Karpas-422 (cell line): ENCODE measurements around the gene NEO1. TPM values are rescaled to one million over a fixed set of nuclear protein-coding genes. Genes with fewer than 3 reads are reported as not detected.
A peak's percentile ranks its signal among the peaks of the same experiment; 100 is the strongest.

Source experiments
- DNase-seq: peaks from one replicate; pipeline ENCODE4 v3.0.0-alpha.2; 2015
- H2AFZ ChIP-seq: fragments of 200-600 bp; sonication (generic); 2 replicates; pipeline ENCODE4 v1.6.1; 2014; ENCODE audit warnings: antibody characterized with exemption, low read length, mixed read lengths
- H3K27ac ChIP-seq: fragments of 200-600 bp; sonication (generic); 2 replicates; pipeline ENCODE4 v1.5.1; 2014; ENCODE audit warnings: mild to moderate bottlenecking, low read length, moderate library complexity
- H3K27me3 ChIP-seq: fragments of 200-600 bp; sonication (generic); 2 replicates; pipeline ENCODE4 v1.6.1; 2014; ENCODE audit warnings: low read length, mixed read lengths
- H3K36me3 ChIP-seq: fragments of 200-600 bp; sonication (generic); 2 replicates; pipeline ENCODE4 v1.6.1; 2014; ENCODE audit warnings: low read length, mixed read lengths; ENCODE audit not compliant: insufficient read depth
- H3K4me1 ChIP-seq: fragments of 200-600 bp; sonication (generic); 2 replicates; pipeline ENCODE4 v1.6.1; 2014; ENCODE audit warnings: mild to moderate bottlenecking, low read length, mixed read lengths
- H3K4me2 ChIP-seq: fragments of 200-600 bp; sonication (generic); 2 replicates; pipeline ENCODE4 v1.6.1; 2014; ENCODE audit warnings: low read length, low read depth, mild to moderate bottlenecking; ENCODE audit not compliant: poor library complexity, severe bottlenecking
- H3K4me3 ChIP-seq: fragments of 200-600 bp; sonication (generic); 2 replicates; pipeline ENCODE4 v1.5.1; 2014; ENCODE audit warnings: mild to moderate bottlenecking, antibody characterized with exemption, low read length, mixed read lengths
- H3K79me2 ChIP-seq: fragments of 200-600 bp; sonication (generic); 2 replicates; pipeline ENCODE4 v1.6.1; 2014; ENCODE audit warnings: mild to moderate bottlenecking, low read length, mixed read lengths
- H3K9ac ChIP-seq: fragments of 200-600 bp; sonication (generic); 2 replicates; pipeline ENCODE4 v1.6.0; 2014; ENCODE audit warnings: low read length
- H3K9me2 ChIP-seq: fragments of 200-600 bp; sonication (generic), shearing (Covaris generic); replicated peaks from 2 replicates; pipeline ENCODE4 v1.6.0; 2014; ENCODE audit warnings: mild to moderate bottlenecking, low read length, moderate library complexity; ENCODE audit not compliant: insufficient read depth
- H3K9me3 ChIP-seq: fragments of 300-700, 200-600 bp; sonication (generic); 2 replicates; pipeline ENCODE4 v1.6.1; 2014; ENCODE audit warnings: low read length, mixed read lengths
- H4K20me1 ChIP-seq: fragments of 200-600 bp; sonication (generic); 2 replicates; pipeline ENCODE4 v1.6.1; 2014; ENCODE audit warnings: mild to moderate bottlenecking, antibody characterized with exemption, low read length, low read depth; ENCODE audit not compliant: insufficient read depth
- total RNA-seq: library from RNA; depleted of rRNA; stranded (reverse); fragments of >200 nt; shearing (Covaris generic); gene quantifications from 2 replicates; pipeline ENCODE4 v1.2.3, GENCODE V29; 2014; ENCODE audit warnings: low replicate concordance

NEO1 gene
- total RNA-seq, 1 experiment from 2014 or later: 7.6 TPM

GRCh38 chr15:73258271-73259108 is 206.2 kb downstream of the NEO1 start:
- no peak for DNase-seq
- no peak overlapping the region for H2AFZ ChIP-seq
- no peaks in the 10 kb centered on the region for H3K79me2 ChIP-seq

GRCh38 chr15:73264881-73265280 is 212.6 kb downstream of the NEO1 start:
- Histone ChIP-seq H3K9me3 (no peaks in the 10 kb centered on the region), H3K9me2 (no peaks in the 10 kb centered on the region), H4K20me1 (no peaks in the 10 kb centered on the region), H3K27ac (no peak overlapping the region), H2AFZ (no peak overlapping the region), H3K79me2 (no peaks in the 10 kb centered on the region), H3K9ac (no peak overlapping the region), H3K4me2 (no peak overlapping the region), H3K4me3 (no peak overlapping the region), H3K36me3 (no peaks in the 10 kb centered on the region), H3K27me3 (peaks cover 4% of the 10 kb centered on the region; the same call in 1 of the 2 replicates), H3K4me1 (no peaks in the 10 kb centered on the region)
- DNase-seq: no peak

More at GRCh38 chr15:73258271-73259108, 206.2 kb downstream of the NEO1 start:
- no peaks in the 10 kb centered on the region for H3K9me2 ChIP-seq
- no peaks in the 10 kb centered on the region for H3K36me3 ChIP-seq
- H3K9ac ChIP-seq: no peak overlapping the region
- H3K4me2 ChIP-seq: no peak overlapping the region
- H3K27ac ChIP-seq: no peak overlapping the region
- no peaks in the 10 kb centered on the region for H4K20me1 ChIP-seq
- H3K27me3 ChIP-seq: peaks cover 4% of the 10 kb centered on the region; the same call in 1 of the 2 replicates
- H3K9me3 ChIP-seq: no peaks in the 10 kb centered on the region
- no peak overlapping the region for H3K4me3 ChIP-seq
- H3K4me1 ChIP-seq: no peaks in the 10 kb centered on the region

GRCh38 chr15:73265536-73266153 is 213.4 kb downstream of the NEO1 start:
- H3K4me3 ChIP-seq: no peak overlapping the region
- no peaks in the 10 kb centered on the region for H3K79me2 ChIP-seq
- H3K9ac ChIP-seq: no peak overlapping the region
- H4K20me1 ChIP-seq: no peaks in the 10 kb centered on the region
- H2AFZ ChIP-seq: no peak overlapping the region
- H3K36me3 ChIP-seq: no peaks in the 10 kb centered on the region
- H3K9me2 ChIP-seq: no peaks in the 10 kb centered on the region
- H3K4me2 ChIP-seq: no peak overlapping the region
- no peaks in the 10 kb centered on the region for H3K9me3 ChIP-seq
- H3K4me1 ChIP-seq: no peaks in the 10 kb centered on the region
- DNase-seq: peak; percentile 83
- no peak overlapping the region for H3K27ac ChIP-seq
- peaks cover 4% of the 10 kb centered on the region; the same call in 1 of the 2 replicates for H3K27me3 ChIP-seq

- Histone ChIP-seq H3K9ac (no peak overlapping the region), H3K27me3 (no peaks in the 10 kb centered on the region), H3K36me3 (no peaks in the 10 kb centered on the region), H3K9me3 (no peaks in the 10 kb centered on the region), H3K79me2 (no peaks in the 10 kb centered on the region), H3K4me2 (no peak overlapping the region), H3K9me2 (no peaks in the 10 kb centered on the region), H3K27ac (no peak overlapping the region), H3K4me1 (no peaks in the 10 kb centered on the region), H2AFZ (no peak overlapping the region), H4K20me1 (no peaks in the 10 kb centered on the region), H3K4me3 (no peak overlapping the region)
- DNase-seq: no peak
Measured at GRCh38 chr15:73268457-73268856, 216.2 kb downstream of the NEO1 start.

- Histone ChIP-seq H3K27me3 (no peaks in the 10 kb centered on the region), H2AFZ (no peak overlapping the region), H3K79me2 (no peaks in the 10 kb centered on the region), H3K9me2 (no peaks in the 10 kb centered on the region), H3K27ac (no peak overlapping the region), H3K4me2 (no peak overlapping the region), H3K4me1 (no peaks in the 10 kb centered on the region), H3K36me3 (no peaks in the 10 kb centered on the region), H3K9me3 (no peaks in the 10 kb centered on the region), H3K4me3 (no peak overlapping the region), H4K20me1 (no peaks in the 10 kb centered on the region), H3K9ac (no peak overlapping the region)
- DNase-seq: no peak
Measured at GRCh38 chr15:73270366-73271097, 218.3 kb downstream of the NEO1 start.

GRCh38 chr15:73273181-73274002 is 221.1 kb downstream of the NEO1 start:
- Histone ChIP-seq H3K79me2 (no peaks in the 10 kb centered on the region), H3K4me3 (no peak overlapping the region), H4K20me1 (no peaks in the 10 kb centered on the region), H3K4me2 (no peak overlapping the region), H3K9ac (no peak overlapping the region), H3K4me1 (no peaks in the 10 kb centered on the region), H3K27me3 (no peaks in the 10 kb centered on the region), H2AFZ (no peak overlapping the region), H3K9me3 (no peaks in the 10 kb centered on the region), H3K9me2 (no peaks in the 10 kb centered on the region), H3K27ac (no peak overlapping the region), H3K36me3 (no peaks in the 10 kb centered on the region)
- DNase-seq: peak; percentile 80

- Histone ChIP-seq H3K27me3 (no peaks in the 10 kb centered on the region), H4K20me1 (no peaks in the 10 kb centered on the region), H3K9me2 (no peaks in the 10 kb centered on the region), H3K4me2 (no peak overlapping the region), H3K4me1 (no peaks in the 10 kb centered on the region), H3K9me3 (no peaks in the 10 kb centered on the region), H3K36me3 (no peaks in the 10 kb centered on the region), H3K27ac (no peak overlapping the region), H3K9ac (no peak overlapping the region), H3K4me3 (no peak overlapping the region), H3K79me2 (no peaks in the 10 kb centered on the region), H2AFZ (no peak overlapping the region)
- DNase-seq: no peak
Measured at GRCh38 chr15:73275862-73276261, 223.6 kb downstream of the NEO1 start.
